AG04450 (cell line): Measurements from ENCODE around the gene SMAGP. TPM values are rescaled to one million over a fixed set of nuclear protein-coding genes. Genes with fewer than 3 reads are reported as not detected.
"Not testable (repeated sequence)": the region's sequence is repeated elsewhere in the genome, so short reads cannot be mapped to it uniquely, and the experiment has no call there.

ENCODE experiments used
- CTCF ChIA-PET: fragments of 300-600, 350-600 bp; formaldehyde crosslinking; extraction: SDS; loops from one replicate; lab custom pipeline; 2022; ENCODE audit warnings: antibody characterized with exemption, inconsistent platforms; lab: Charles Lee
- POLR2A ChIA-PET: fragments of 350-600 bp; formaldehyde crosslinking; extraction: SDS; loops from one replicate; lab custom pipeline; 2021; ENCODE audit warnings: antibody characterized with exemption, inconsistent platforms; lab: Yijun Ruan, JAX
- DNase-seq: peaks from one replicate; pipeline ENCODE4 v3.0.0-alpha.2; 2011; ENCODE audit warnings: low read depth, low spot score
- H3K27ac ChIP-seq: one replicate; pipeline ENCODE4 v1.5.1; 2012; ENCODE audit warnings: low read depth, low read length, control low read depth
- H3K27me3 ChIP-seq: one replicate; pipeline ENCODE4 v1.6.0; 2012; ENCODE audit warnings: low read length; ENCODE audit not compliant: control insufficient read depth, insufficient read depth
- H3K4me3 ChIP-seq: 2 replicates; pipeline ENCODE4 v1.5.1; 2011; ENCODE audit warnings: mild to moderate bottlenecking, low read depth, low read length, control low read depth
- H3K9me3 ChIP-seq: 2 replicates; pipeline ENCODE4 v1.5.1; 2012; ENCODE audit warnings: low read length; ENCODE audit not compliant: control insufficient read depth, insufficient read depth
- CTCF ChIP-seq: IDR thresholded peaks from 2 replicates; pipeline ENCODE4 v1.5.1; 2011; ENCODE audit warnings: low read depth, low read length, control low read depth, inconsistent platforms
- polyA plus RNA-seq: library from polyadenylated mRNA; depleted of rRNA; stranded (reverse); fragments of >200 nt; gene quantifications from 2 replicates; pipeline ENCODE4 v1.2.3, GENCODE V29; 2011

Gene SMAGP
- polyA plus RNA-seq, 1 experiment, result 31.4 TPM

GRCh38 chr12:51224625-51225024, 45.6 kb downstream of the SMAGP start:
- DNase-seq, result no peak
- ChIA-PET POLR2A (no interaction called here), CTCF (no interaction called here)
- TF ChIP-seq CTCF, result no peak
- Histone ChIP-seq H3K27me3 (no peaks in the 10 kb centered on the region), H3K4me3 (no peak overlapping the region), H3K9me3 (no peaks in the 10 kb centered on the region), H3K27ac (no peak overlapping the region)

GRCh38 chr12:51222461-51222860, 47.8 kb downstream of the SMAGP start:
- H3K27me3 ChIP-seq, result no peaks in the 10 kb centered on the region
- POLR2A ChIA-PET, result no interaction called here
- no peaks in the 10 kb centered on the region for H3K9me3 ChIP-seq
- no peak overlapping the region for H3K4me3 ChIP-seq
- CTCF ChIA-PET, result no interaction called here
- H3K27ac ChIP-seq, result no peak overlapping the region
- no peak for DNase-seq
- TF ChIP-seq CTCF, result no peak

- H3K9me3 ChIP-seq, CTCF ChIA-PET, H3K4me3 ChIP-seq, H3K27ac ChIP-seq, H3K27me3 ChIP-seq, DNase-seq, POLR2A ChIA-PET: not testable (repeated sequence)
These were observed 50.4 kb downstream of the SMAGP start for GRCh38 chr12:51219857-51220256.

GRCh38 chr12:51219322-51219721, 50.9 kb downstream of the SMAGP start:
- DNase-seq, result no peak
- ChIA-PET POLR2A (interaction anchor here (2.5 kb wide), 1 partner anchor 19 kb away, joined by 21 read pairs; the partner anchor contains the start of gene DAZAP2), CTCF (interaction anchor here (0.6 to 1.9 kb wide), 3 partner anchors 11 to 512 kb away, joined by 3 to 10 read pairs (median 3); no protein-coding TSS in a partner anchor)
- TF ChIP-seq CTCF, result no peak
- Histone ChIP-seq H3K9me3 (no peaks in the 10 kb centered on the region), H3K27ac (no peak overlapping the region), H3K27me3 (no peaks in the 10 kb centered on the region), H3K4me3 (no peak overlapping the region)

- no peak for DNase-seq
- Histone ChIP-seq H3K27ac (peak overlapping the region; percentile 75), H3K4me3 (peak overlapping the region; percentile 76), H3K9me3 (no peaks in the 10 kb centered on the region), H3K27me3 (no peaks in the 10 kb centered on the region)
- TF ChIP-seq CTCF, result no peak
- ChIA-PET POLR2A (interaction anchor here (1.3 to 2.5 kb wide), 4 partner anchors 20 to 135 kb away, joined by 4 to 21 read pairs (median 6); partner anchors contain the start of genes CSRNP2 and DAZAP2), CTCF (interaction anchor here (0.6 to 3.1 kb wide), 11 partner anchors 10 to 513 kb away, joined by 3 to 14 read pairs (median 3); partner anchors contain the start of gene DAZAP2)
These were observed 51.5 kb downstream of the SMAGP start for GRCh38 chr12:51218607-51219161.
